ACC112 (cell line): ENCODE results near the gene MOB2.

Experiments
- H2AFZ ChIP-seq: fragments of 200-600 bp; sonication (generic); one replicate; pipeline ENCODE4 v1.6.0; 2017; ENCODE audit warnings: antibody characterized with exemption, low read length; ENCODE audit not compliant: unreplicated experiment
- H3K27ac ChIP-seq: fragments of 200-600 bp; sonication (generic); 2 replicates; pipeline ENCODE4 v1.5.1; 2014; ENCODE audit warnings: low read depth, mild to moderate bottlenecking, antibody characterized with exemption, low read length, moderate library complexity
- H3K27me3 ChIP-seq: fragments of 200-600 bp; sonication (generic); 2 replicates; pipeline ENCODE4 v1.6.1; 2014; ENCODE audit warnings: mild to moderate bottlenecking, antibody characterized with exemption, low read length, moderate library complexity, mixed read lengths; ENCODE audit not compliant: insufficient read depth
- H3K36me3 ChIP-seq: fragments of 200-600 bp; sonication (generic); 2 replicates; pipeline ENCODE4 v1.6.1; 2016; ENCODE audit warnings: mild to moderate bottlenecking, antibody characterized with exemption, low read length, moderate library complexity, mixed read lengths; ENCODE audit not compliant: insufficient read depth
- H3K4me1 ChIP-seq: fragments of 200-600 bp; sonication (generic); one replicate; pipeline ENCODE4 v1.6.1; 2016; ENCODE audit warnings: low read length, mixed read lengths; ENCODE audit not compliant: insufficient read depth, unreplicated experiment, control insufficient read depth
- H3K4me3 ChIP-seq: fragments of 200-600 bp; sonication (generic); 2 replicates; pipeline ENCODE4 v1.5.1; 2014; ENCODE audit warnings: mild to moderate bottlenecking, low read depth, low read length
- H3K79me2 ChIP-seq: fragments of 200-600 bp; sonication (generic); one replicate; pipeline ENCODE4 v1.6.0; 2016; ENCODE audit warnings: low read length; ENCODE audit not compliant: control insufficient read depth, unreplicated experiment, insufficient read depth

Gene MOB2

DNA sequence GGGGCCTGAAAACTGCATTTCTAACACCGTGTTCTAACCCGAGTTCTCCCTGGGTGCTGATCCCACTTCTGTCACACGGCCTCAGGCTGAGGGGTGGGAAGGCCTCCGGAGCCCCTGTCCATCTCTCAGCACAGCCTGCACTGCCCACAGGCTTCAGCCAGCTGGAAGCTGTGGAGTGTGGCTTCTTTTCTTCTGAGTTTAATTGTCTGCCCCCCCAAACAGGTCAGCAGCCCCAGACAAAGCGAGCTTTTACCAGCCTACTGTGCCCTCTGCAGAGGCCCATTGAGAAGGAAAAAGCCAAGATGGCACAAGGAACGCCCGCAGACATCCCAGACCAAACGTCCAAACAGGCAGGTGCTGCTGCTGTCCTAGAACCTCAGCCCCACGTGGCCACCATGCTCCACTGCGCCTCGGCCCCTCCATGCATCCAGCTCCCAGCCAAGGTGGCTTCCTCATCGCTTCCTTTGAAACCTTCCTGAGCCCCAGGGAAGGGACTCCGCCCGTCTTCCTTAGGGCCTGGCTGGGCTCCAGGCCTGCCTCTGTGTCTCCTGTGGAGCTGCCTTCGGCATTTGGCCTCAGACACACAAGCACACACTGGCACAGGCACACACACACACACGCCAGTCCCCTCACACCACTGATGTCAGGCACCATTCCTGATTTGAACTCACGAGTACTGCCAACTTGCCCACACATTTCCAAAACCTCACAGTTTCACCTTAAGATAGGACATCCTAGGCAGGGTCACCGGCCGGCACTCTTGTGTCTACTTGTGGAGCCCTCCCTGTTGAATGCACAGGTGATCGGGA lies 1.7 kb downstream of the MOB2 start:
- H3K79me2 ChIP-seq: peaks cover 21% of the 10 kb centered on the region
- H3K4me3 ChIP-seq: no peak overlapping the region
- no peaks in the 10 kb centered on the region for H3K27me3 ChIP-seq
- H3K27ac ChIP-seq: no peak overlapping the region
- no peaks in the 10 kb centered on the region for H3K36me3 ChIP-seq
- no peaks in the 10 kb centered on the region for H3K4me1 ChIP-seq
- no peak overlapping the region for H2AFZ ChIP-seq

DNA sequence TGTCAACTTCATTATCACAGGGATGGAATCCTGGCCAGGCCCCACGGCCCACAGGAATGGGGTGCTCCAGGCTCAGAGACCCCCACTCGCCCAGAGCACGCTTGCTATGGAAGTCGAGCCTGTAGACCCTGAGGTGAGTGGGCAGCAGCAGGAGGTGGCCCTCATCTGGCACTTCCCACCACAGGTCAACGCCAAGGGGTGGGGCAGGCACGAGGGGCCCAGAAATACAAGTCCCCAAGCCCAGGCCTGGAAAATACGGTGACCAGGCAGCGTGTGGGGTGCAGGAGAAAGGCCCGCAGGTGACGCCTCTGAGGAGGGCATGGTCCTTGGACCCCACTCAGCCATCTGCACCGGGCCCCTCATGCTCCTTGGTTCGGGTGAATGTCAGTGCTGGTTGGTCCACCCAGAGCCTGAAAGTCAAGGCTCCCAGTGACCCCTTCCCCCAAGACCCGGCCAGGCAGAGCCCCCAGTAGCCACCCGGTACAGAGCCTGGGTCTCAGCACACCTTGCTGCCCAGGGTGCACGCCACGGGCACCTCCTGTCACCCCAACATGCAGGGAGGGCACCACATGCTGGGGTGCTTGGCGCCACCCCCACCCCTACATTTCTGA lies 2.4 kb downstream of the MOB2 start:
- Histone ChIP-seq H3K27ac (no peak overlapping the region), H3K4me1 (no peaks in the 10 kb centered on the region), H3K4me3 (no peak overlapping the region), H3K79me2 (peaks cover 21% of the 10 kb centered on the region), H2AFZ (no peak overlapping the region), H3K36me3 (no peaks in the 10 kb centered on the region), H3K27me3 (no peaks in the 10 kb centered on the region)

DNA sequence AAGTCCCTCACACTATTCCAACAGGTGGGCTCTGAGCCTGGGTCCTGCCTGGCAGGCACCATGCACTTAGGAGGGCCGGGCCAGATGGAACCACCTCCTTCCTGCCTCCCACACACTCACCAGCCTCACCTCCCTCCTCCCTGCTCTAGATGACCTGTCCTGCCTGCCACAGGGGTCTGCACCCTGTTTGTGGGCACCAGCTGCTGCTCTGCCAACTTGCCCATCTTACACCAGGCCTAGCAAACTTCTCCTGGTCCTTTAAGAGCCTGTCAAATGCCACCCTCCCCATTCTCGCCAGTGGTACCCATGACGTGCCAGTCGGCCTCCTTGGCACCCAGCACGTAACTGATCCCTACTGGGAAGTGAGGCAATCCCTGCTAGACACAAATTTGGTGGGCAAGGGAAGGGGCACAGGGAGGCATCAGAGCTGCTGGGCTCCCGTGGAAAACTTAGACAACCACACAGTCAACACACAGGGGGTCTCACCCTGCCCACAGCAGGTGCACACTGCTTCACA lies 3.1 kb downstream of the MOB2 start:
- no peak overlapping the region for H2AFZ ChIP-seq
- H3K79me2 ChIP-seq: peaks cover 17% of the 10 kb centered on the region
- H3K4me3 ChIP-seq: no peak overlapping the region
- no peaks in the 10 kb centered on the region for H3K27me3 ChIP-seq
- no peak overlapping the region for H3K27ac ChIP-seq
- no peaks in the 10 kb centered on the region for H3K36me3 ChIP-seq
- no peaks in the 10 kb centered on the region for H3K4me1 ChIP-seq

DNA sequence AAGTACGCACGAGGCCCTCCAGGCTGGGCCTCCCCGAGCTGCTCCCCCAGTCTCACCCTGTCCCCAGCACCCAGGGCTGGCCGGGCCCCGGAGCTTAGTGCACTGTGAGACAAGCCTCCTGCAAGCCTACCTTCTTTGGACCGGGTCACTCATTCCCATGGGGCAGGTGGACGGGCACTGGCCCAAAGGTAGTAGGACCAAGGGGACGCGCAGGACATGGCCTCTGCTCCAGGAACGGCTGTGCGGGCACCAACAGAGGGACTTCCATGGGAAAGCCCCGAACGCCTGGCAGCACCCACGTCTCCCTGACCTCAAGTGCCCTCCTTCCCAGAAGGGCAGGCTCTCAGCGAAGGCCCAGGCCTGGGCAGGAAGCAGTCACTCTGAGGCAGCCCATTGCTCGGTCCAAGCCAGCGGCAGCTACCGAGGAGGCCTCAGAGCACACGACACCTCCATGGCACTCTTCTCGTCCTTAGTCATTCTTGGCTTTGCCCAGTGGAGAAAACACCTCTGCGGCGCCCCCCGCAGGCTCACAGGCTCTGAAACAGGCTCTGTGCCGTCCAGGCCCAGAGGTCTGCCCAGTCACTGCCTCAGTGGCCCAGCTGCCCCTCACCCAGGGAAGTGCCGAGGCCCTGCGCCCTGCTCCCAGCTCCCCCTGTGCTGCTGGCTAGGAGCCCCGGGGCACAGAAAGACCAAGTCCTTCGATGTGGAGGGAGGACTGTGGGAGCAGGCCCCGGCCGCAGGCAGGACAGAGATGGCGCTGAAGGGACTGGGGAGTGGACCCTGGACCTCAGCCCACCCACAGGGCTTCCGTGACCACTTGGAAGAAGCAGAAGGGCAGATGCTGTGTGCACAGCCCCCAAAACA lies 3.8 kb downstream of the MOB2 start:
- Histone ChIP-seq H3K4me3 (no peak overlapping the region), H3K36me3 (no peaks in the 10 kb centered on the region), H3K27ac (no peak overlapping the region), H3K27me3 (no peaks in the 10 kb centered on the region), H2AFZ (no peak overlapping the region), H3K79me2 (peaks cover 11% of the 10 kb centered on the region), H3K4me1 (no peaks in the 10 kb centered on the region)

DNA sequence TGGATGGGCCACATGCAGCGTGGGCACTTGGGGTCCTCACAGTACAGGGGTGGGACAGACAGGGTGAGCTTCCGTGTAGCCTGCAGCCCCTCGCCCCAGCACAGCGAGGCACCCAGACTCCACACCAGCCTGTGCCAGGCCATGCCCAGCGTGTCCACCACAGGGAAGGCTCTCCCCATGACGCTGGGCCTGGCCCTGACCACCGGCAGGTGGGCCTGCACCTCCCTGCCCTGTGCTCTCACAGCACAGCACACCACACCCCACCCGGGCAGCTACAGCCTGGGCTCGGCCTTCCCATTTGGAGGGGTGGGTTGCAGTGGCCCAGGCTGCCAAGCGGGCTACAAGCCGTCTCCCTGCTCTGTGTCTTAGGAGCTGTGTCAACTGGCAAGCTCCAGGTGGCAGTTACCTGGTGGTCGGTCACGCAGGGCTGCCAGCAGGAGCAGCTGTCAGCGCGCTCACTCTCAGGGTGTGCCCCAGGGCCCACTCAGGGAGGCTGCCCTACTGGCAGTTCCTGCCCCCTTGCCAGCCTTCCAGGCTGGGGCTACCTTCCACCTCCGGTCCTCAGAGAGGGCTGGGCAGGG lies 4.6 kb downstream of the MOB2 start:
- no peaks in the 10 kb centered on the region for H3K36me3 ChIP-seq
- H3K4me3 ChIP-seq: no peak overlapping the region
- no peaks in the 10 kb centered on the region for H3K4me1 ChIP-seq
- peaks cover 8% of the 10 kb centered on the region for H3K79me2 ChIP-seq
- no peak overlapping the region for H3K27ac ChIP-seq
- no peak overlapping the region for H2AFZ ChIP-seq
- no peaks in the 10 kb centered on the region for H3K27me3 ChIP-seq

DNA sequence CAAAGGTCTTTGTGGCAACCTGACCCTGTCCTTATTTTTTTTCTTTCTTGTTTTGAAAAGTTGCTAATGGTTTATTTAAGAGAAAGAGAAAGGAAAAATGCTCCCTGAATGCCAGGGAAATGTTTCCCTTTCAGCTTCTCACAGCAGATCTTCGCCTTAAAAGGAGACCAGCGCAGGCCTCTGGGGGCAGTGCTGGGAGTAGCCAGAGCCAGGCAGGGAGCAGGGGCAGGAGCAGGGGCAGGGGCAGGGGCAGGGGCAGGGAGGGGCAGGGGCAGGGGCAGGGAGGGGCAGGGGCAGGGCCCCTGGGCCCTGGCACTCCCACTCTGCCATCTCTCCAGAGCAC lies 5.1 kb downstream of the MOB2 start:
- Histone ChIP-seq H3K27ac (no peak overlapping the region), H3K4me3 (no peak overlapping the region), H3K27me3 (no peaks in the 10 kb centered on the region), H3K36me3 (no peaks in the 10 kb centered on the region), H3K4me1 (no peaks in the 10 kb centered on the region), H2AFZ (no peak overlapping the region), H3K79me2 (peaks cover 8% of the 10 kb centered on the region)

DNA sequence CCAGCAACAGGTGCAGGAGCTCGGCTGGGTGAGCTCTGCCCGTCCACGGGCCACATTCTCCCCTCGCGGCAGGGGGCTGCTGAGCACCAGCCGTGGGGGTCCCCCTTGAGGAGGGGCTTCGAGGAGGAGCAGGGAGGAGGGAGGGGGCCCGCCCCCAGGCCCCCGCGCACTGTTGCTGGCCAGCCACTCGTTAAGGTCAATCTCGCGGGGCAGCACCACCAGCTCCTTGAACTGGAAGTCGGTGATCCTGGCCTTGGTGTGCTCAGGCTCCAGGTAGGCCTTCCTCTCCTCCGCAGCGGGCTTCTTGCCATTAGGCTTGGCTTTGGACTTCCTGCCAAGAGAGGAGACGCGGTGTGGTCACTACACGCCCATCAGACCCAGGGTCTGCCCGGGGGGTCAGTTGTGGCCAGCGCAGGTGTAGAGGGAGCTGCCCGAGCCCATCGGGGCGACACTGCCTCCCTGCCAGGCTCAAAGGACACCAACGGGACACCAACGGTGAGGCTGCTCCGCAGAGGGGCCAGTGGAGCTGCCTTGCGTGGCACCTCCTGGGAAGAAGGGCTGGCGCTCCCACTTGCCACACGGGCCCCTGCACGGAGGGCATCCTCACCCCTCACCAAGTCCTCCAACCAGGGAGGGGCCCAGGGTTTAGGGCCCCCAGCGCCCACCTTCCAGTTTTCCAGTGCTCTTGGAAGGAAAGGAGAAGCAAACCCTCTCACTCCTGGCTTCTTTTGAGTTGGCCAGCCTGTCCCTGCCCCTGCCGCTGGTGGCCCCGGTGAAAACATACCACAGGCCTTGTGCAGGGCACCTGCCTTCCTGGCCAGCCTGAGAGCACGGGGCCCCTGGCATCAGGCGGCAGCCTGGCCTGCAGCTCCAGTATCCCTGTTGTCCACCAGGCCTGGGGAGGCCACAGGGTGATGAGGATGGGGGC lies 5.8 kb downstream of the MOB2 start:
- H2AFZ ChIP-seq: no peak overlapping the region
- no peak overlapping the region for H3K27ac ChIP-seq
- H3K4me1 ChIP-seq: no peaks in the 10 kb centered on the region
- peaks cover 8% of the 10 kb centered on the region for H3K79me2 ChIP-seq
- H3K4me3 ChIP-seq: no peak overlapping the region
- no peaks in the 10 kb centered on the region for H3K36me3 ChIP-seq
- H3K27me3 ChIP-seq: no peaks in the 10 kb centered on the region

DNA sequence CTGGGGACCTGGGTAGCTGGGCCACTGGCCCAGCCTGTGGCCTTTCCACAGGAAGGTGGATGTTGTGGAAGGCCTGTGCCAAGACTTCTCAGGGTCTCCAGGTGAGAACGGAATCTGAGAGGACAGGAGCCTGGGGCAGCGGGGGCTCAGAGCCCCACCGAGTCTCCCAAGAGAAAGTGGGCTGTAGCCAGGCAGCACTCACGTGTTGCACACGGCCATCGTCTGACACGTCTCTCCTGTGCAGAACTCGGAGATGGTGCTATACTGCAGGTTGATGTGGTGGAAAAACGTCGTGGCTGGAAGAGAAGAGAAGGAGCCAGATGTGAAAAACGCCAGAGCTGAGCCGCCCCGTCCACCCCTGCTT lies 6.4 kb downstream of the MOB2 start:
- no peak overlapping the region for H3K4me3 ChIP-seq
- no peak overlapping the region for H3K27ac ChIP-seq
- H2AFZ ChIP-seq: no peak overlapping the region
- H3K4me1 ChIP-seq: no peaks in the 10 kb centered on the region
- no peaks in the 10 kb centered on the region for H3K27me3 ChIP-seq
- peaks cover 6% of the 10 kb centered on the region for H3K79me2 ChIP-seq
- no peaks in the 10 kb centered on the region for H3K36me3 ChIP-seq

DNA sequence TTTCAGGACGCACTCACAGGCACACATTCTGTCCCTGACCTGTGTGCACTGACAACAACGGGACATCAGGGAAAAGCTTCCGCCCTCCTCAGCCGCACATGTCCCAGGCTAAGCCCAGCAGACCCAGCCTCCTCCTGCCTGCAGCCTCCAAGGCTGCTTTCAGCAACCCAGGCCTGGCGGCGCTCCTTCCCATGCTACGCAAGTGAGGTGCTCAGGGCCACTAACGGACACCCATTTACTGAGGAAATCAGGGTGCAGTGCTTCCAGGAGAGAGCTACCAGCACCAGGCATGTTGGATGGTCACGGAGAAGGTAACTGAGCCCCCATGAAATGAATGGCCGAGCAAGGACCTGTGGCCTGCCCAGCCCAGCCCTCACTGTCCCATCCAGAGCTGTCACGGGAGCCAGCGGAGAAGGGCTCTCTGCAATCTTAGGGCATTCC lies 6.9 kb downstream of the MOB2 start:
- no peak overlapping the region for H3K27ac ChIP-seq
- no peaks in the 10 kb centered on the region for H3K27me3 ChIP-seq
- no peaks in the 10 kb centered on the region for H3K36me3 ChIP-seq
- H2AFZ ChIP-seq: no peak overlapping the region
- H3K79me2 ChIP-seq: peaks cover 4% of the 10 kb centered on the region
- H3K4me1 ChIP-seq: no peaks in the 10 kb centered on the region
- H3K4me3 ChIP-seq: no peak overlapping the region
